HUDEP-2 (cell line): ENCODE data around the gene MYO3B.

Experiments used
- DNase-seq, 76 experiments: peaks; one replicate each; lab custom pipeline; 2025; ENCODE audit not compliant: unreplicated experiment in 76 of 76; lab: John Stamatoyannopoulos, UW

MYO3B gene

GRCh38 chr2:170291474-170291873 is 113.5 kb downstream of the MYO3B start:
- no peak for DNase-seq

GRCh38 chr2:170292415-170292814 is 114.5 kb downstream of the MYO3B start:
- DNase-seq: no peak

- no peak for DNase-seq
Measured at GRCh38 chr2:170297496-170297895, 119.5 kb downstream of the MYO3B start.

- no peak for DNase-seq
Measured at GRCh38 chr2:170298115-170298514, 120.2 kb downstream of the MYO3B start.

GRCh38 chr2:170298861-170299429 is 121.0 kb downstream of the MYO3B start:
- DNase-seq: peak in 7 of 76 experiments; percentile 1 to 14 (median 12)

GRCh38 chr2:170300993-170301392 is 123.0 kb downstream of the MYO3B start:
- DNase-seq: no peak

- no peak for DNase-seq
Measured at GRCh38 chr2:170301626-170302025, 123.7 kb downstream of the MYO3B start.

- DNase-seq: no peak
Measured at GRCh38 chr2:170305711-170306110, 127.8 kb downstream of the MYO3B start.

- no peak for DNase-seq
Measured at GRCh38 chr2:170306293-170306873, 128.4 kb downstream of the MYO3B start.

- no peak for DNase-seq
Measured at GRCh38 chr2:170307052-170307451, 129.1 kb downstream of the MYO3B start.

GRCh38 chr2:170307555-170308351 is 129.8 kb downstream of the MYO3B start:
- no peak for DNase-seq

GRCh38 chr2:170310876-170311502 is 133.0 kb downstream of the MYO3B start:
- DNase-seq: no peak

GRCh38 chr2:170313347-170313991 is 135.5 kb downstream of the MYO3B start:
- no peak for DNase-seq

GRCh38 chr2:170313992-170314348 is 136.0 kb downstream of the MYO3B start:
- no peak for DNase-seq

- no peak for DNase-seq
Measured at GRCh38 chr2:170314744-170315447, 136.9 kb downstream of the MYO3B start.

- DNase-seq: no peak
Measured at GRCh38 chr2:170320948-170321347, 143.0 kb downstream of the MYO3B start.

GRCh38 chr2:170321526-170321925 is 143.6 kb downstream of the MYO3B start:
- DNase-seq: no peak

- no peak for DNase-seq
Measured at GRCh38 chr2:170322140-170322766, 144.3 kb downstream of the MYO3B start.

- no peak for DNase-seq
Measured at GRCh38 chr2:170323743-170324142, 145.8 kb downstream of the MYO3B start.

GRCh38 chr2:170324640-170325046 is 146.7 kb downstream of the MYO3B start:
- DNase-seq: peak in 44 of 76 experiments; percentile 1 to 52 (median 24)
